ENCODE data around the gene GBGT1.

GRCh38 chr9:133147412-133148198 is 16.1 kb downstream of the GBGT1 start:
- TF ChIP-seq POLR2A (IDR thresholded peaks at IDR 0.05; ENCODE audit: low read depth, low read length) (no peak), POLR2AphosphoS5 (IDR thresholded peaks at IDR 0.05; ENCODE audit: low read depth, low read length) (no peak)
